ENCODE measurements around the gene THAP7.

Gene THAP7

DNA sequence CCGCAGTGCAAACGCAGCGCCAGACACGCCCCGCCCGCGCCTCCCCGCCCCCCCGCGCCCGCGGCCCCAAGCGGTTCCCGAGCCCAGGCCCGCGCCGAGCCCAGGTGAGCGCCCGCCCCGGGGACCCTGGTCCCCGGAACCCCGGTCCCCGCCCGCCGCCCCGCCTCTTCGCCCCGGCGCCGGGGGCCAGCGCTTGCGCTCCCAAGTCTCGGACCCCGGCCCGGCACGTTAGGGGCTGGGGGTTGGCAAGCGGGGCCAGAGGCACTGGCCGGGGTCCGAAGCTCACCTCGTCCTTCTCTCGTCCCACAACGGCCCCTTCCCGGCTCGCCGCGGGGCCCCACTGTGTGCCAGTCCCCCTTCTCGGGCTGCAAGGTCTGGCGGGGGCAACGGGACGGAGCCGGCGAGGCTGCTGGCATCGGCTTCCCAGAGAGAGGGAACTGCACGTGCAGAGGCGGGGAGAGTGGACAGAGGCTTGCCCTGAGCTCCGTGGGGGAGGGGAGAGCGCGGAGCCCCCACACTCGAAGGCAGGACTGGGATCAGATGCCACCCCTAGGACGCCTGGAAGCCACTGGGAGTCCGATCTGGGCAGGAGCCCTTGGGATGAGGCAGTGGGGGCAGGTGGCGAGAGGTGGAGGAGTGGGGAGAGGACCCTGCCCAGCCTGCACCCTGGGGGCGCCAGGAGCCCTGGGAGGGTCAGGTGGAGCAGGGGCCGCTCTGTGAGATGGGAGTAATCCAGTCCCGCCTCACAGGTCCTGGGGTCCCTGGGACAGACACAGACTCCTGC lies 36.6 kb downstream of the THAP7 start:
- no peak for DNase-seq (ENCODE audit: low read depth in 1 of 2, low spot score in 1 of 2)

- DNase-seq (ENCODE audit: low read depth in 1 of 2, low spot score in 1 of 2), result no peak
These were observed 37.2 kb downstream of the THAP7 start for GRCh38 chr22:20964799-20965103.

DNA sequence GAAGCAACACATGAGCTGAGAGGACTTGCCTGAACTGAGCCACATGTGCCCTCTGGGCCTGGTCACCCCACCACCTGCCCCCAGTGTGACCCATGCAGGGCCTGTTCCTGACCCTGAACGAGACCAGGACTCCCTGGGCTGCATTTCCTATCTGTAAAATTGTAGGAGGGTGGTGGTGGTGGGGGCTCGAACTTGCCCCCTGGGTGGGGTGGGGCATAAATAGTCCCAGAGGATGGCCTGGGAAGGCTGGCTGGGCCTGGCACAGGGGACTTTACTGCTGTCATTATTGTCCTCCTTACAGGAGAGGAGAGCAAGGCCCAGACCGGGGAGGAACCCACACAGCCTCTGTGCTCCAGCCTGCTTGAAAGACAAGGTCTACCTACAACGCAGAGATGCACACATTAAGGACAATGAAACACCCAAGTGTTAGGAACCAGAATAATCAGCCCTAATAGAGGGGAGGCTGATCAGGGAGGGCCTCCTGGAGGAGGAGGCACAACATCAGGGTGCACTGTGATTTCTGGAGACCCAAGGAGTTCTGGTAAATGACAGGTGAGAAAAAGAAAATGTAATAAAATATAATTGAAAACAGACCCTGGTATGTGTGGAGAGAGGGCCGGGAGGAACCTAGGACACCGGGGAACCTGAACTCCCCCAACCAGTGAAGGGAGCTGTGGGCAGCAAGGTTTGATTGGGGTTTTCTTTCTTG lies 37.7 kb downstream of the THAP7 start:
- DNase-seq (ENCODE audit: low read depth in 1 of 2, low spot score in 1 of 2), result no peak

DNA sequence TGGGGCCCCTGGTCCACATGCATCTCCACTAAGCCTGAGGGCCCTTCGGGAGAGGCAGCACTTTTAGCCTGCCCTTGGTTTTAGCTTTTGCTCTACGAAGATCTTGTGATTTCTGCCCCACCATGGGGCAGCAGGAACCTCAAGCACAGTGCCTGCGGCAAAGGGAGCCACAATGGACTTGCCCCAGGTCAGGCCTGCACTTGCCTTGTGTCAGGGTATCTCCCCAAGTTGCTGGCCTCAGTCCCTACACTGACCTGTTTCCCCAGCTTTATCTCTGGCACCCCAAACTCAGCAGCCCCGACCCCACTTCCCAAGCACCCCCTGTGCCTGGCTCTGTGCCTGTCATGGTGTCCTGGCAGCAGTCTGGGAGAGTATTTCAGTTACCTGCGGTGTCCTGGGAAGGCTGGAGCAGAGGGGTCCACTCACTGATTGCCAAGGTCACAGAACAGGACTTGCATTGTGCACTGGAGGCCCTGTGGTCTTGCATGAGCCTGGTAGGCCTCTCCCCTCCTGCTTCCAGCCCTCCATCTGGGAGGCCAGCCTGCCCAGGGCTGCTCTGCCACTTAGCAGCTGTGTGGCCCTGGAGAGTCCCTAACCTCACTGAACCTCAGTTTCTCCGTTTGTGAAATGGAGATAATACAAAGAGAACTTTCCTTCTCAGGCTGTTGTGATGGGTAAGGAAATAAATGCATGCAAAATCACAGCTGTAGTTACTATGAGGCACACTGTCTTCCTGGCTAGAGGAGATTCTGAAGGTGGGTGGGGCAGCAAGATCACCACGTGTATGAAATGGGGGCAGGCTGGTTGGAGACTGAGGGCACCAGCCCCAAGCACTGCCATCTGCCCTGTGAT lies 38.5 kb downstream of the THAP7 start:
- DNase-seq (ENCODE audit: low read depth in 1 of 2, low spot score in 1 of 2), result no peak

DNA sequence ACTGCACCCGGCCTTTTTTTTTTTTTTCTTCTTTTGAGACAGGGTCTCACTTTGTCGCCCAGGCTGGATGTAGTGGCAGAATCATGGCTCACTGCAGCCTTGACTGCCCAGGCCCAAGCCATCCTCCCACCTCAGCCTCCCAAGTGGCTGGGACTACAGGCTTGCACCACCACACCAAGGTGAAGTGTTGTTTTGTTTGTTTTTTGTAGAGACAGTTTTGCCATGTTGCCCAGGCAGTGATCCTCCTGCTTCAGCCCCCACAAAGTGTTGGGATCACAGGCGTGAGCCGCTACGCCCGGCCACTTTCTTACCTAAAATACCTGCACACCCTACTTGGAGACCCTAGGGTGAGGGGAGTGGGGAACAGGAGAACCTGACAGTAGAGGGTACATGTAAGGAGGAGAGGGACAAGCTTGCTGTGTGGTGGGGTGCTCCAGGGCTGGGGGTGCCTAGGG lies 39.4 kb downstream of the THAP7 start:
- no peak for DNase-seq (ENCODE audit: low read depth in 1 of 2, low spot score in 1 of 2)

DNA sequence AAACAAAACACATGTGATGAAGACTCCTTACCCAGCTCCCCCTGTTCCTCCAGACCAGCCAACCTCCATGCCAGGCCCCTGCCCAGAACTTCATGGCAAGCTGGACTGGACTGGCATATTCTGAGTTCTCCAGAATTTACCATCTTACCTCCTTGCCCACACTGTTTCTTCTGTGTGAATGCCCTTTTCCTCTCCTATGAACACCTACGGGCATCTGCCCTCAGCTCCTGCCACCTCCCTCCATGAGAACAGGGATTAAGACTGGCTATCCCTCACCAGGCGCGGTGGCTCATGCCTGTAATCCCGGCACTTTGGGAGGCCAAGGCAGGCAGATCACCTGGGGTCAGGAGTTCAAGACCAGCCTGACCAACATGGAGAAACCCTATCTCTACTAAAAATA lies 41.3 kb downstream of the THAP7 start:
- DNase-seq (ENCODE audit: low read depth in 1 of 2, low spot score in 1 of 2), result no peak

- DNase-seq (ENCODE audit: low read depth in 1 of 2, low spot score in 1 of 2), result no peak
These were observed 42.1 kb downstream of the THAP7 start for GRCh38 chr22:20959578-20960461.

- DNase-seq (ENCODE audit: low read depth in 1 of 2, low spot score in 1 of 2), result no peak
These were observed 44.1 kb downstream of the THAP7 start for GRCh38 chr22:20957683-20958431.

DNA sequence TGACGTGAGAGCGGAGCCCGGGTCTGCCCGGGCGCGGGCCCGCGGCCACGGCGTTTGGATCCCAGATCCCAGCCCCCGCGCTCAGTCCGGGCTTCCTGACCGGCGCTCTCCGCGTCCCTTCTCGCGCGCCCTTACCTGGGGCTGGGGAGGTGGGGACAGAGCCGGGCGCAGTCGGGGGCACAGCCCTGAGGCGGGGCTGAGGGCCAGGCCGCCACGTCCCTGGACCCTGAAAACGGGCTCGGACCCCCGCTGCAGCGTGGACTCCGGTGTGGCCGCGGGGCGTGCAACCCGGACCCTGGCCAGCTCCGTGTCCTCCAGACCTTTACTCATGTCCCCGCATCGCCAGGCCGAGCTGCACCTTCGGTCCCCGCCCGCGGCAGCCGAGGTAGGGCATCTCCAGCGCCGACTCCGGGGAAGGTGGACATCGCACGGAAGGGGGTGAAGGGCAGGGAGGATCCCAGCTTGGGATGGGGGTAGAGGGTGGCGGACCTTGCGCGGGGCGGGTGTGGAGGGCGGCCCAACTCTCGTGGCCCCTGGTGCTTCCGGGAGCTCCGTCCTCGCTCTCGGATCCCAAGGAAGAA lies 44.7 kb downstream of the THAP7 start:
- DNase-seq (ENCODE audit: low read depth in 1 of 2, low spot score in 1 of 2), result no peak

- DNase-seq (ENCODE audit: low read depth in 1 of 2, low spot score in 1 of 2), result no peak
These were observed 45.4 kb downstream of the THAP7 start for GRCh38 chr22:20956258-20957101.

DNA sequence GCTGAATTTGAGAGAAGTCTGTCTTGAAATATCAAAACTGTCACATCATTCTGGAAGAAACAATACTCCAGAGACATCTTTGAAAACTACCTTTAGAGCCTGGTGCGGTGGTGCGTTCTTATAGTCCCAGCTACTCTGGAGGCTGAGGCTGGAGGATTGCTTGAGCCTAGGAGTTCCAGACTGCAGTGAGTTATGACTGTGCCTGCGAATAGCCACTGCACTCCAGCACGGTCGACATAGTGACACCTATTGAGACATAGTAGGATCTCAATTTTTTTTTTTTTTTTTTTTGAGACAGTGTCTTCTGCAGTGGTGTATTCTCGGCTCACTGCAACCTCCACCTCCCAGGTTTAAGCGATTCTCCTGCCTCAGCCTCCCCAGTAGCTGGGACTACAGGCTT lies 46.4 kb downstream of the THAP7 start:
- no peak for DNase-seq (ENCODE audit: low read depth in 1 of 2, low spot score in 1 of 2)

- no peak for DNase-seq (ENCODE audit: low read depth in 1 of 2, low spot score in 1 of 2)
These were observed 48.0 kb downstream of the THAP7 start for GRCh38 chr22:20953668-20954500.

DNA sequence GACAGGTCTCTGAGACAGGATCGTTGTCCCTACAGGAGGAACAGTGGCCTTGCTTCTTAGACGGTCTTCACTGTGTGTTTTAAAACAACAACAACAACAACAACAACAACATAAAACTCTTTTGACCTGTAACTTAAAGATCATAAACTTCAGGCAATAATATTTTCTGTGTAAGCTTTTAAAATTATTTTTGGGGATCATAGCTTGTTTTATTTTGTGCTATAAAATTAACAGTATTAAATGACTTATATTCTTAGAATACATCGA lies 48.6 kb downstream of the THAP7 start:
- no peak for DNase-seq (ENCODE audit: low read depth in 1 of 2, low spot score in 1 of 2)

DNA sequence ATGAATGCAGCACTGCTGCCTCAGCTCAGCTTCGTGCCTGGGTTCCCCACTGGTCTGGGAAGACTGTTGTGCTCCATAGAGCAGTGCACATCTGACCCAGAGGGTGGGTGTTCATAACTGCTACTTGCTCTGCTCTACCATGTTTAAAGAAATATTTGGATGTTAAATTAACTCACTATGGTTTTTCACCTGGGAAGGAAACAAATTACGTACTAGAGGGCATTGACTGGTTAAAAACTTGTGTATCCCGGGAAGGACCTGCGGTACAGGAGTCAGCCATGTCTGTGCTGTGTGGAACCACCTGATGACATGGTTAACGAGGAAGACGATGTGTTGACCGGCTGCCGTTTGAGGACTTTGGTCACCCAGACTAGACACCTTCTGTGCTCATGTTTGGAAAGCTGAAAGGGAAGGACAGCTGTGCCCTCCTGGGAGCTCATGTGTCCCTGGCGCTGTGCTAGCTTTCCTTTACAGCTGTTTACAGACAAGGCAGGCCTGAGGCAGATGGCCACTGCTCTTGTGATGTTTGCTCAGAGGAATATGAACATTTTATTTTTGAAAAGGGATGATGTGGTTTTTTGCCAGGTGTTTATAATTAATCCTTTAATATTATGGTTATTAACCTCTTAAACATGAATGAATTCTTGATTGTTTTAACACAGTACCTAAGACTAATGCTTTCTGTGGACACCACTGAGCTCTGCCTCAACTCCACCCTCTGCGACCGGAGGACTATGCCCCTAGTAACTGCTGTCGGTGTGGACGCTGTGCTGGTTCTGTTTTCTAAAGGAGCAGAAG lies 49.2 kb downstream of the THAP7 start:
- DNase-seq (ENCODE audit: low read depth in 1 of 2, low spot score in 1 of 2), result no peak

DNA sequence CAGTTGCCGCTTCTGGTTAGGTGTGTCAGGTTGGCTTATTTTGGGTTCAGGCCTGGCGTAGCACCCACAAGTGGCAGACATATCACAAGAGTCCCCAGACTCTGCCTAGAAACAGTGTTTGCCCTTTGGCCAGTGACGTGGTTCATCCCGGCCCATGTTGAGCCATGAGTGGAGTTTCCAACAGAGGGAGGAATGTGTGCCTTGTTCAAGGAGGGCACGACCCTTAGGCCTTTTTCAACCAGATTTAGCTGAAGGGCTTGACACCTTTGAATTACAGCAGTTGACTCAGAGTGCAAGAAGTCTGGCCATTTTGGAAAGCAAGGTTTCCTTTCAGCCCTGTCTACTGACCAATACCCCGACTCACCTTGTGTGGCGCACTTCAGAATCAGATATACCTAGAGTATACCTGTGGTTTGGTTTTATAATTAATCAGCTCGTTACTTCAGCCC lies 50.0 kb downstream of the THAP7 start:
- no peak for DNase-seq (ENCODE audit: low read depth in 1 of 2, low spot score in 1 of 2)

DNA sequence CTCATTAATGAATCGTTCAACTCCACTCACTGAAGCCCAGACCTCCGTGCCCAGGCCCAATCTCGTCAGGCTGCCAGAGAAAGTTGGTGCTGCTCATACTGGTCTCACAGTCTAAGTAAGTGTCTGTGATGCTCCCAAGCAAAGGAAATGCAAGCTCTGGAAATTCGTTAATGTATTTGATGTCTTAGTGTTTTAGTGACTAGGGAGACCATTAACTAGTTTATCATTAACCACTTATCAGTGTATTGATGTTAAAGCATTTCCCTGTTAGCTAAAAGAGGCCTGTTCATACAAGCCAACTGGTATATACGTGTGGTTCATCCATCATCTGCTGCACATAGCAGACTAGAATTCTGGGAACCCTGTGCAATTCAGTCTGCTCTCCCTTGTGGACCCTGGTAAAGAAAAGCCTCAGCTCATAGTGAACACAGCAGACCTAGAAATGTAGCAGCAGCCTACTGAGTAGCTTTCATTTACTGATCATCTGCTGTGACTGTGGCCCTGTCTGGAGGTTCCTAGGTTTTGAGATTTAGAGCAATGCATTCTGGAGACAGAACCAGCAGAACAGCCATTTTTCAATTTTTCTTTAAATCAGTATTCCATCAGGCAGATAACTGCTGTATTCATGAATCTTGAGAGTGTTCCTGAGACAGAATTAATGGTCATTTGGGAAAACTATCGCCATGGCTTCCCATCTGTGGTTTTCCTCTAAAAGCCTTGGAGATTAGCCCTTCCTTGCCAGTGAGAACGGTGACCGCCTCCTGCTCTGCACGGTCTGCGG lies 50.6 kb downstream of the THAP7 start:
- DNase-seq (ENCODE audit: low read depth in 1 of 2, low spot score in 1 of 2), result no peak

Data from activated CD4-positive, alpha-beta T cell treated with anti-CD3 and anti-CD28 coated beads, Interleukin-2, amount 50 U/mL, for 24 hours (primary cell).